Parathyroid adenoma (tissue), 2 donors: ENCODE data around the gene EBF3.

ENCODE experiments used
- H2AFZ ChIP-seq: fragments of 300-600 bp; sonication (generic); one replicate; pipeline ENCODE4 v1.7.0; 2017; ENCODE audit warnings: antibody characterized with exemption, mild to moderate bottlenecking
- H3K27ac ChIP-seq: fragments of 300-600 bp; sonication (generic); one replicate; pipeline ENCODE4 v1.7.0; 2017
- H3K27me3 ChIP-seq: fragments of 300-600 bp; sonication (generic); one replicate; pipeline ENCODE4 v1.7.0; 2017; ENCODE audit warnings: low read length; ENCODE audit not compliant: control insufficient read depth, insufficient read depth
- H3K36me3 ChIP-seq: fragments of 300-600 bp; sonication (generic); one replicate; pipeline ENCODE4 v1.7.0; 2017; ENCODE audit warnings: low read length; ENCODE audit not compliant: control insufficient read depth, insufficient read depth
- H3K4me1 ChIP-seq: fragments of 300-600 bp; sonication (generic); one replicate; pipeline ENCODE4 v1.7.0; 2017; ENCODE audit warnings: control low read depth
- H3K4me2 ChIP-seq: fragments of 300-600 bp; sonication (generic); one replicate; pipeline ENCODE4 v1.7.0; 2017; ENCODE audit warnings: low read length
- H3K4me3 ChIP-seq: fragments of 300-600 bp; sonication (generic); one replicate; pipeline ENCODE4 v1.7.0; 2017; ENCODE audit warnings: low read depth, low read length
- H3K79me2 ChIP-seq: fragments of 300-600 bp; sonication (generic); one replicate; pipeline ENCODE4 v1.7.0; 2017; ENCODE audit warnings: control low read depth
- H3K9ac ChIP-seq: fragments of 300-600 bp; sonication (generic); one replicate; pipeline ENCODE4 v1.7.0; 2017; ENCODE audit warnings: mild to moderate bottlenecking
- H3K9me3 ChIP-seq: fragments of 300-600 bp; sonication (generic); one replicate; pipeline ENCODE4 v1.7.0; 2017; ENCODE audit warnings: low read length; ENCODE audit not compliant: control insufficient read depth
- CTCF ChIP-seq: fragments of 300-600 bp; sonication (generic); IDR thresholded peaks from one replicate; pipeline ENCODE4 v1.7.0; 2017; ENCODE audit warnings: antibody characterized with exemption, mild to moderate bottlenecking
- donor health status: primary hyperparathyroidism.

EBF3 gene

GRCh38 chr10:129870961-129871621, 93.0 kb downstream of the EBF3 start:
- Histone ChIP-seq H3K4me2 (no peak overlapping the region), H3K9me3 (no peaks in the 10 kb centered on the region), H3K79me2 (no peaks in the 10 kb centered on the region), H3K27me3 (no peaks in the 10 kb centered on the region), H3K9ac (no peak overlapping the region), H2AFZ (no peak overlapping the region), H3K4me3 (no peak overlapping the region), H3K27ac (no peak overlapping the region), H3K36me3 (no peaks in the 10 kb centered on the region), H3K4me1 (no peaks in the 10 kb centered on the region)
- no peak for TF ChIP-seq CTCF

GRCh38 chr10:129870474-129870757, 93.7 kb downstream of the EBF3 start:
- no peaks in the 10 kb centered on the region for H3K79me2 ChIP-seq
- H3K4me1 ChIP-seq, result no peaks in the 10 kb centered on the region
- H3K27me3 ChIP-seq, result no peaks in the 10 kb centered on the region
- H3K27ac ChIP-seq, result no peak overlapping the region
- no peak overlapping the region for H3K4me3 ChIP-seq
- H3K4me2 ChIP-seq, result no peak overlapping the region
- H3K36me3 ChIP-seq, result no peaks in the 10 kb centered on the region
- H3K9ac ChIP-seq, result no peak overlapping the region
- no peaks in the 10 kb centered on the region for H3K9me3 ChIP-seq
- H2AFZ ChIP-seq, result no peak overlapping the region
- no peak for TF ChIP-seq CTCF

GRCh38 chr10:129869596-129870473, 94.2 kb downstream of the EBF3 start:
- no peaks in the 10 kb centered on the region for H3K79me2 ChIP-seq
- no peak overlapping the region for H3K4me3 ChIP-seq
- H3K4me2 ChIP-seq, result no peak overlapping the region
- no peaks in the 10 kb centered on the region for H3K9me3 ChIP-seq
- H3K36me3 ChIP-seq, result no peaks in the 10 kb centered on the region
- H2AFZ ChIP-seq, result no peak overlapping the region
- no peak overlapping the region for H3K27ac ChIP-seq
- TF ChIP-seq CTCF, result no peak
- no peaks in the 10 kb centered on the region for H3K27me3 ChIP-seq
- no peak overlapping the region for H3K9ac ChIP-seq
- no peaks in the 10 kb centered on the region for H3K4me1 ChIP-seq

- Histone ChIP-seq H3K4me1 (no peaks in the 10 kb centered on the region), H3K79me2 (no peaks in the 10 kb centered on the region), H3K36me3 (no peaks in the 10 kb centered on the region), H3K4me3 (no peak overlapping the region), H2AFZ (no peak overlapping the region), H3K4me2 (no peak overlapping the region), H3K27me3 (no peaks in the 10 kb centered on the region), H3K9me3 (no peaks in the 10 kb centered on the region), H3K27ac (no peak overlapping the region), H3K9ac (no peak overlapping the region)
- TF ChIP-seq CTCF, result no peak
Measured at GRCh38 chr10:129868449-129869035, 95.5 kb downstream of the EBF3 start.
